Raji (cell line): Measurements from ENCODE around the gene LY6G6C.

Experiments
- POLR2A ChIP-seq: IDR thresholded peaks from 2 replicates; pipeline ENCODE4 v1.6.1; 2011; ENCODE audit warnings: low read depth, low read length, control low read depth; ENCODE audit not compliant: insufficient read depth

LY6G6C gene

GRCh38 chr6:31752739-31753319, 31.3 kb upstream of the LY6G6C start:
- no peak for TF ChIP-seq POLR2A

- no peak for TF ChIP-seq POLR2A
Observed at GRCh38 chr6:31750411-31751022, 29.0 kb upstream of the LY6G6C start.

GRCh38 chr6:31749301-31750036, 27.9 kb upstream of the LY6G6C start:
- TF ChIP-seq POLR2A = no peak

- no peak for TF ChIP-seq POLR2A
Observed at GRCh38 chr6:31744422-31744821, 22.9 kb upstream of the LY6G6C start.

- TF ChIP-seq POLR2A = no peak
Observed at GRCh38 chr6:31742894-31743293, 21.3 kb upstream of the LY6G6C start.

- no peak for TF ChIP-seq POLR2A
Observed at GRCh38 chr6:31741815-31742214, 20.3 kb upstream of the LY6G6C start.

- no peak for TF ChIP-seq POLR2A
Observed at GRCh38 chr6:31740397-31741223, 19.1 kb upstream of the LY6G6C start.

- peak; percentile 85 for TF ChIP-seq POLR2A
Observed at GRCh38 chr6:31739639-31740396, 18.3 kb upstream of the LY6G6C start, which contains the start of gene MSH5. Gene MSH5 (plus strand): TSS chr6:31740005. CDS start chr6:31740467, 462 bp downstream.

GRCh38 chr6:31737991-31738979, 16.7 kb upstream of the LY6G6C start:
- TF ChIP-seq POLR2A = peak; percentile 56

- TF ChIP-seq POLR2A = no peak
Observed at GRCh38 chr6:31737315-31737990, 15.9 kb upstream of the LY6G6C start.

- TF ChIP-seq POLR2A = no peak
Observed at GRCh38 chr6:31736768-31737314, 15.3 kb upstream of the LY6G6C start.

- TF ChIP-seq POLR2A = peak; percentile 87
Observed at GRCh38 chr6:31736021-31736767, 14.6 kb upstream of the LY6G6C start, which contains the start of gene CLIC1. Gene CLIC1 (minus strand): TSS chr6:31736530. CDS start chr6:31736300, 230 bp downstream.
